Lower lobe of right lung (tissue), 2 donors: ENCODE data around the gene ALDH16A1. TPM values are rescaled to one million over a fixed set of nuclear protein-coding genes. Genes with fewer than 3 reads are reported as not detected.

Experiments used
- ATAC-seq, 2 donors: fragments of 200-7000 bp; cut with Tn5 transposase; one replicate each; pipeline ENCODE4 v1.9.1; 2020 to 2022; ENCODE audit warnings: mild to moderate bottlenecking in 2 of 2, moderate library complexity in 2 of 2
- DNase-seq: peaks from one replicate; pipeline ENCODE4 v3.0.0-alpha.2; 2020
- H3K27ac ChIP-seq: fragments of 200-600 bp; one replicate; pipeline ENCODE4 v1.8.0; 2022
- H3K27me3 ChIP-seq: fragments of 200-600 bp; one replicate; pipeline ENCODE4 v1.8.0; 2022; ENCODE audit warnings: low read depth
- H3K36me3 ChIP-seq: fragments of 200-600 bp; one replicate; pipeline ENCODE4 v1.8.0; 2022; ENCODE audit warnings: mild to moderate bottlenecking
- H3K4me1 ChIP-seq: fragments of 200-600 bp; one replicate; pipeline ENCODE4 v1.8.0; 2022
- H3K4me3 ChIP-seq: fragments of 200-600 bp; one replicate; pipeline ENCODE4 v1.8.0; 2022; ENCODE audit warnings: mild to moderate bottlenecking
- H3K9me3 ChIP-seq: fragments of 200-600 bp; one replicate; pipeline ENCODE4 v1.8.0; 2022
- intact Hi-C: fragments of 100-400 bp; cut with DNase I; formaldehyde crosslinking; loops from one replicate; pipeline ENCODE4 v1.11.0; 2022
- total RNA-seq: library from RNA; stranded (reverse); fragmentation: NEBNext Ultra II Directional; extraction: Animal tissue kit (Norgen Biotek cat#: 25700); gene quantifications from one replicate; pipeline ENCODE4 v1.2.1, GENCODE V29; 2021
- TF ChIP-seq, protein P1 (sequence below): fragments of 200-600 bp; IDR thresholded peaks from one replicate; pipeline ENCODE4 v1.8.0; 2022; ENCODE audit warnings: antibody characterized with exemption, mild to moderate bottlenecking
- donor health status: DM: no; HTN: yes; CAD: no; lungs with severe emphysema.

Gene ALDH16A1
- total RNA-seq, 1 donor from 2014 or later = 33.7 TPM

DNA sequence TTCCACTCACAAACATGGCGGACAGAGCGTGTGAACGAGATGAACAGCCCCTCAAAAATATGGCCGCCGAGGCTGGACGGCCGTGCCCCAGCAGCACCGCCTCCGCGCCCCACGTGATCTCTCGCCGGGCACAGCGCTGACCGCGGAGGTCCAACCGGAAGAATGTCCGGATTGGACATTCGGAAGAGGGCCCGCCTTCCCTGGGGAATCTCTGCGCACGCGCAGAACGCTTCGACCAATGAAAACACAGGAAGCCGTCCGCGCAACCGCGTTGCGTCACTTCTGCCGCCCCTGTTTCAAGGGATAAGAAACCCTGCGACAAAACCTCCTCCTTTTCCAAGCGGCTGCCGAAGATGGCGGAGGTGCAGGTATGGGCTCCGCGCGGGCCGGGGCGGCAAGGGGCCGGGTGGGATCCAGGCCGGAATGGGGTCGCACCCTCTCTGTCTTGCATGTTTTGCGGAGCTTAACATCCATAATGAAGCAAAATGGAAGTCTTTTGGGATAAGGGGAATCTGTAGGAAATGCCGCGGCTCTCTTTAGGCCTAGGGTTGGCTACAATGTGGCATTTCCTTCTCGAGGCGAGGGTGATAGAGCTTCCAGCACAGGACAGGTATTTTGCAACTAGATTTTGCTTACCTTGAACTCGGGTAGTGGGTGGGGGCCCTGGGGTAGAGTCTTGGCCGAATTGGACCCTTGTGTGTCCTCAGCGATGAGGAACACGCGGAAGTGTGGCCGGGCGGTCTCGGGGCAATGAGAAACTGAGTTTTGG is 34.4 kb downstream of the ALDH16A1 start, which contains the start of gene RPL13A:
Gene RPL13A, plus strand, starts transcription at position 332 of the 769 bp plus-strand sequence. Its CDS starts 22 bp downstream, at position 354.
- intact Hi-C loops = no loop called here
- TF ChIP-seq, protein P1, sequence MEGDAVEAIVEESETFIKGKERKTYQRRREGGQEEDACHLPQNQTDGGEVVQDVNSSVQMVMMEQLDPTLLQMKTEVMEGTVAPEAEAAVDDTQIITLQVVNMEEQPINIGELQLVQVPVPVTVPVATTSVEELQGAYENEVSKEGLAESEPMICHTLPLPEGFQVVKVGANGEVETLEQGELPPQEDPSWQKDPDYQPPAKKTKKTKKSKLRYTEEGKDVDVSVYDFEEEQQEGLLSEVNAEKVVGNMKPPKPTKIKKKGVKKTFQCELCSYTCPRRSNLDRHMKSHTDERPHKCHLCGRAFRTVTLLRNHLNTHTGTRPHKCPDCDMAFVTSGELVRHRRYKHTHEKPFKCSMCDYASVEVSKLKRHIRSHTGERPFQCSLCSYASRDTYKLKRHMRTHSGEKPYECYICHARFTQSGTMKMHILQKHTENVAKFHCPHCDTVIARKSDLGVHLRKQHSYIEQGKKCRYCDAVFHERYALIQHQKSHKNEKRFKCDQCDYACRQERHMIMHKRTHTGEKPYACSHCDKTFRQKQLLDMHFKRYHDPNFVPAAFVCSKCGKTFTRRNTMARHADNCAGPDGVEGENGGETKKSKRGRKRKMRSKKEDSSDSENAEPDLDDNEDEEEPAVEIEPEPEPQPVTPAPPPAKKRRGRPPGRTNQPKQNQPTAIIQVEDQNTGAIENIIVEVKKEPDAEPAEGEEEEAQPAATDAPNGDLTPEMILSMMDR = no peak
- DNase-seq = peak; percentile 100
- Histone ChIP-seq H3K9me3 (no peaks in the 10 kb centered on the region), H3K4me3 (peak within 1 kb of the TSS; percentile 99), H3K4me1 (peaks cover 30% of the 10 kb centered on the region), H3K36me3 (peaks cover 52% of the 10 kb centered on the region), H3K27ac (peak within 1 kb of the TSS; percentile 94), H3K27me3 (no peaks in the 10 kb centered on the region)
- peak; percentile 98 to 99 for ATAC-seq

DNA sequence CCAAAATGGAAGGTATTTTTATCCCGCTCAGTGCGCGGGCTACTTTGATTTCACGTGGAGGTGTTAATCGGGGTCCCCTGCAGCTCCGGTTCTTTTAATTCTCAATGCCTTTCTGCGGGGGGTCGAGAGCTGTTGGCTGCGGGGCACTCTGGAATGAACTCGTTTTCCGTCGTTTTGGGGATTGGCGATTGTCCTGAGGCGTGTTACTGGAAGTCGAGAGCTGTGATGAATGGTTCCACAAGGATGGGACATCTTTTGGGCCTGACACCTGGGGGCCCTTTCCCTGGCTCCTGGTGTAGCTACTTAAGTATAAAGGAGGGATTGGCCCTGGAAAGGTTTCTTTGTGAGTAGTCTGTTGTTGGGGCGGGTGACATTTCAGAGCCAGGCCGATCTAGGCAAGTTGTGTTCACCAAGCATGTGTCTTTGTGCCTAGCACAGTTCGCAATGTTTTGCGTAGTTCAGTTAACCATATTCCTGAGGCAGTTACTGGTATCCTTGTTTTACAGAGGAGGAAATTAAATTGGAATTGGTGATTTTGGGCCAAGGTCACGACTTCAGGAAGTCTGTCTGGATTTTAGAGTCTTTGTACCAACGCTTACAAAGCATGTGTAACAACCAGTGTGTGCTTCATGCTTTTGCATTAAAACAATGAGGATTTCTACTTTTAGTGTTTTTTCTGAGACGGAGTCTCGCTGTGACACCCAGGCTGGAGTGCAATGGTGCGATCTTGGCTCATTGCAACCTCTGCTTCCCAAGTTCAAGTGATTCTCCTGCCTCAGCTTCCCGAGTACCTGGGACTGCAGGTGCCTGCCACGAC is 35.2 kb downstream of the ALDH16A1 start:
- intact Hi-C loops = no loop called here
- TF ChIP-seq, protein P1 = no peak
- Histone ChIP-seq H3K27ac (peak overlapping the region; percentile 94), H3K4me1 (peaks cover 30% of the 10 kb centered on the region), H3K4me3 (peak overlapping the region; percentile 99), H3K9me3 (no peaks in the 10 kb centered on the region), H3K27me3 (no peaks in the 10 kb centered on the region), H3K36me3 (peaks cover 53% of the 10 kb centered on the region)
- ATAC-seq (peak in 1 of 2 donors; percentile 1), DNase-seq (no peak)

GRCh38 chr19:49488863-49489537 is 36.0 kb downstream of the ALDH16A1 start:
- ATAC-seq (no peak), DNase-seq (no peak)
- Histone ChIP-seq H3K9me3 (no peaks in the 10 kb centered on the region), H3K4me3 (peak overlapping the region; percentile 99), H3K27ac (peak overlapping the region; percentile 94), H3K27me3 (no peaks in the 10 kb centered on the region), H3K36me3 (peaks cover 51% of the 10 kb centered on the region), H3K4me1 (peaks cover 30% of the 10 kb centered on the region)
- intact Hi-C loops = no loop called here
- TF ChIP-seq, protein P1 = no peak

GRCh38 chr19:49489601-49490167 is 36.7 kb downstream of the ALDH16A1 start:
- no peak for ATAC-seq
- intact Hi-C loops = no loop called here
- no peak for DNase-seq

More at GRCh38 chr19:49489601-49490167, 36.7 kb downstream of the ALDH16A1 start:
- TF ChIP-seq, protein P1 = no peak
- H3K36me3 ChIP-seq = peaks cover 51% of the 10 kb centered on the region
- H3K9me3 ChIP-seq = no peaks in the 10 kb centered on the region
- peak overlapping the region; percentile 94 for H3K27ac ChIP-seq
- H3K4me1 ChIP-seq = peaks cover 30% of the 10 kb centered on the region
- peak overlapping the region; percentile 99 for H3K4me3 ChIP-seq
- no peaks in the 10 kb centered on the region for H3K27me3 ChIP-seq
